Measurements from ENCODE around the gene GPC5.
"Not testable (repeated sequence)": the region's sequence is repeated elsewhere in the genome, so short reads cannot be mapped to it uniquely, and the experiment has no call there.

Gene GPC5

DNA sequence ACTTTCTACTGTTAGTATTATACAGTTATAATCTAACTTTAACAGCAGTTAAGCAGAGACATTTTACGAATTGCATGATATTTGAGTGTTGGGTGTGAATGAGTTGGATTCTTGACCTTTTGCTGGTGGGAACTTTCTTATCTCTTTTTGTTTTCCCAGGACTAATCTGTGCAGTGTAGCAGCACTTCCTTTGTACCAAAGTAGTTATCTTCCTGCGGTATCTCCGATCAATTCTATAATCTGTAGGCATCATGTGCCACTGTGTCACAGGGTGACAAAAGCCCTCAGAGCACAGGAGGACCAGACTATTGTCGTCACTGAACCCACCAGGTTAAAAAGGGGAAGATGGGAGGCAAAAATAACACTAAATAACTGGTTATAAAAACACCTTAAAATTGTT lies 823.5 kb downstream of the GPC5 start:
- no peak for DNase-seq

DNA sequence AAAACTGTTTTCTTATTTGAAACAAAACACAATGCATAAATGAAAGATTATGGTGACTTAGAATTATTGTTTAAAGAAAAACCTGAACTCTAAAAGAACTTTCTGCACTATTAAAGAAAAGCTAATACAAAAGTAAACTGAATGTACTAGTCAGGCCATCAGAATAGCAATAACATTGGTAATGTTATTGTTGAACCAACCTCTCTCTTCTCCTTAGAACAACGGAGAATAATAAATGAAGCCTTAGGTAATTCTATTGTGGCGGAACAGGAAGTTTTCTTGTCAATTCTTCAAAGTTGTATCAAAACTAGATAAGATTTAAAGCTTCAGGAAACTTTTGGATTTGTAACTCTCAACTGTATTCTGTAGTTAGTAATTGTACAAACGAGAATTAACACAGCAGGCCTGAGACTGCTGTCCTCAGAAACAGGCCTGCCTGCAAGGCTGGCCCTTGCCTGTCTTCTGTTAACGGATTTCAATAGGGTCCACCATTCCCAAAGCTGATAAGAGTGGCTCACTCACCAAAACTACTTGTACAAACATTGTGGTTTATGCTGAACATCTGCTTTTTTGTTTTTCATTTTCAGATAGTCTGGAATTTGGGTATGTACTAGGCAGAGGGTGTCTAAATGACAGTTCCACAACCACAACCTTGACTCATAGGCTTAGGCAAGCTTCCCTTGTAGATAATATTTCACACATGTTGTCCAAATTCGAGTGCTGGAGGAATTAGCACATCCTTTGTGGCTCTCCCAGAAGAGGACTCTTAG lies 825.8 kb downstream of the GPC5 start:
- DNase-seq: no peak

DNA sequence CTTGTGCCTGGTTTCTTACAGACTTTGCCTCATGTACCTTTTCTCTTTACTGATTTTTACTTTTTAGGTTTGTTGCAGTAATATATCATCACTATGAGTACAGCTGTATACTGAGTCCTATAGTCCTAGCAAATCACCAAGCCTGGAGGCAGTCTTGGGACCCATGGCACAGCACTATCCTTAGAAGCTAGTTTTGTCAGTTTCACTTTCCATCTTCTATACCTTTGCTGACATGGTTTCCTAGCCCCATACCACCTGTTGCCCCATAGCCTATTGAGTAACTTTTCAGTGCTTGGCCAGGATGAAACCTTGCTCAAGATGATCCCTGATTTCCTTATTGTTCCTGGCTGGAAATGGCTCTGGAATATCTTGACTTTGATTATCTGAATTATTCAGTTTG lies 826.4 kb downstream of the GPC5 start:
- DNase-seq: no peak

DNA sequence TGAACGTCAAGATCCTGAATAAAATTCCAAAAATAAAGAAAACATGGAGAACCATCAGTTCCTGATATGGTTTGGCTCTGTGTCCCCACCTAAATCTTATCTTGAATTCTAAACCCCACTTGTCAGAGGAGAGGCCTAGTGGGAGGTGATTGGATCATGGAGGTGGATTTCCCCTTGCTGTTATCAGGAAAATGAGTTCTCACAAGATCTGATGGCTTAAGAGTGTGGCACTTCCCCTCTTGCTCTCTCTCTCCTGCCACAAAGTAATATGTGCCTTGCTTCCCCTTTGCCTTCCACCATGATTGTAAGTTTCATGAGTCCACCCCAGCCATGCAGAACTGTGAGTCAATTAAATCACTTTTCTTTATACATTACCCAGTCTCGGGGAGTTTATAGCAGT lies 827.4 kb downstream of the GPC5 start:
- no peak for DNase-seq

DNA sequence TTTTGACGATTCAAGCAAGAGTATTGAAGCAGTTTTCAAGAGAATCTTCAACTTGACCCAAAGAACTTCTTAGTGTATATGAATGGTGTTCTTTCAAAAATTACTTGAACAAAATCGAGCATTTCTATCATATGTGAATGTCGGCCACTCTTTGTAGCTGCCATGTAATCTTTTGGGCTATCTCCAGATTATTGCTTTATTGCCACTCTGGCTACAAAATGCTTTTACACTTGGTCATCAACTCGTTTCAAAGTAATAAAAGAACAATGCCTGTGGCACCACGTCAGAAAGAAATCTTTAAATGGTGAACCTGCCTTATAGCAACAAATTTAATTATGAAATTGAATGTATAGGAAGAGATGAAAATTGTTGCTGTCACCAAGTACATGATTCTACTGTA lies 834.5 kb downstream of the GPC5 start:
- no peak for DNase-seq

DNA sequence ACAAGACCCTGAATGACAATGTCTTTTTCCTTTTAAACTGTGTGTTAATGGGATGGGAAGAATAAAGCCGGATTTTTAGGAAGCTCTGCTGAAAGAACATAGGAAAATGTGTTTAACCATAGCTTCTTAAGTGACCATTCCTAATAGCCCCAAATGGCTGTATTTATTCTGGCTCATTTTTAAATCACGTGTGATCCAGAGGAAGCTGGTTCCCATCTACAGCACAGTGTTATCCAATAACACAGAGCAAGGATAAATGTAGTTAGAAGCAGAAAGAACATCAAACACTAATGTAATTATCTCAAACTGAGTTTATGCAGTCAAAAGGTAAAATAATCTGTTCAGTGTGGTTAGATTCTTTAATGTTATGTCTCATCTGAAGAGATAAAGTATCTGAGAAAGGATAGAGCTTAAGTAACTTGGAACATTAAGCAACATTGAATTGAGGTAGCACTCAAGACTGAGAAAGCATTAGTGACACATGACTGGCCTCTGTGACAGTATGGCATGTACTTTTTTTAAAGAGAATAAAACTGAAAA lies 853.3 kb downstream of the GPC5 start:
- DNase-seq: no peak

DNA sequence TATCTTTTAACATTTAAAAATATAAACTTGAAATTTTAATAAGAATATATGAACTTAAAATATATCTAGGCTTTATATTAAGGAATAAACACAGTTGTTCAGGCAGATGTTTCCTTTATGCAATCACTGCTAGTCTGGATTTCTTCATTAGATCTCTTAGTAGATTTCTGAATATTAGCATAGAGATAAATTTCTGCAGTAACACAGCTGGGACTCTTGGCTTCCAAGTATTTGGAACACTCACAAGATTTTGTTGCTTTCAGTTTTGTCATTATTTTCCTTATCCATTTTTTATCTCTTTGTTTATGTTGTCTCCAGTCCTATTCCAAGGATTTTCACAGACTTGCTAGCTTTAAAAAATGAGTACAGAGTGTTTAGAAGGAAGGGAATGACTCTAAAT lies 857.1 kb downstream of the GPC5 start:
- no peak for DNase-seq

DNA sequence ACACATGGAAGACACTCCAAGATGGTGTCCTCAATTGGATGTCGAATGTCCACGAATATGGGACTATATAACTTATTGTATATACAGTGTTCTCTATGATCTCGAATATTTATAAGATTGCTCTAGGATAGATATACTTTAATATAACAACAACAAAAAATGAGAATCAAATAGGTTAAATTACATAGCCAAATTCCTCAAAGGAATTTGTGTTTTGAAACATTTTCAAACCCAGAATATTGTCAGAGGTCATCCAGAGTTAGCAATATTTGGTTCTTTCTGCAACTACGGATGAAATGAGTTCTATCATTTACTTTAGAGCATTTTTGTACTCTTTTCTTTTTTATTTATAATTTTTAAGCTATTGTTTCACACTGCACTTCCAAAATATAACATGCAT lies 857.8 kb downstream of the GPC5 start:
- no peak for DNase-seq

DNA sequence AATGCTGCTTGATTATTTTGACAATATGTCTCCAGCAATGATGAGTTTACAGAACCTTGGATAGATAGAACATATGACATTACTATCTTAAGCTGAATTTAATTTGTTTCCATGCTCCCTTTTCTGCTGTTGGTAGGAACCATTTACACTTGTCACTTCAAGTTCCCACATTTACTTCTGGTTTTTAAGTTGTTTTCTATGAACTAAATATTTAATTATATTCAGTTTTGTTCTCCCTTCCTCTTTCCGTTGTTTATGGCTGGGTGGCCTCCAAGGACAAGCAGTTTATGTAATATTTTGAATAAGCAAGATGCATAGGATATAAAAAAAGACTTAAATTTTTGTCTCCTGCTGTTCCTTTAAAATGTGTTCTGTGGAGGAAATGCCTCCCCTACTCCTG lies 860.6 kb downstream of the GPC5 start:
- no peak for DNase-seq

DNA sequence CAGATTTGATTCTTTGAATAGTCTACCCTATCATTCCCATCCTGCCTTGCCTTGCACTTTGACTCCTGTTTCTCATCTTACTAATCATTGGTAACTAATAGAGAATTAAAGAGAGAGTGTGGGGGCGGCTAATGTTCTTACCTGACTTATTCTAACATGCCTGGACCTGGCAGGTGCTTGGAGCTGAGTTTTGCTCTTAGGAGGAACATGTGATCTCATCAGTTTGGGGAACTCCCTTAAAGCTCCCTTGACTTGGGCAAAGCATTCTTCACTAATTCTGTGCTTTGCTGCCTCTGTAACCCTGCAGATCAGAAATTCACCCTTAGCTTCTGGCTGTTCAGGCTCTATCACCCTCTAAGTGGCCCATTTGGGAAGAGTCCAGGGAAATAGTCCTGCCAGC lies 861.1 kb downstream of the GPC5 start:
- DNase-seq: no peak

DNA sequence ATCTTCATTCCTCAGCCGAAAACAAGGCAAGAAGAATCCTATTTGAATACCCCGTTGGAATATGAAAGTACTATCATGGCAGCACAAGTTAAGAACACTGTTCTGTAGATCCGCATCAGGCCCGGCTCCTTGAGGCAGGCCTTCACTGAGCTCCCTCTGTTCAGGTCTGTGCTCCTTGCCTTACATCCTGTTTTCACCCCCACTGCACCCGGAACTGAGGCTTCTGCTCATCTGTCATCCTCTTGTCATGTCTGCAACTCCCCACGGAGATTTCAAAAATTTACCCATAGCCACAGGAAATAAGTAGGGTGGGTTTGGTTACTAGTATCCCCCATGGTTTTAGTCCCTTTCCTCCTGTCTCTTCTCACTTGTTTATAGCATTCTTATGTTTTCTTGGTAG lies 861.9 kb downstream of the GPC5 start:
- no peak for DNase-seq

DNA sequence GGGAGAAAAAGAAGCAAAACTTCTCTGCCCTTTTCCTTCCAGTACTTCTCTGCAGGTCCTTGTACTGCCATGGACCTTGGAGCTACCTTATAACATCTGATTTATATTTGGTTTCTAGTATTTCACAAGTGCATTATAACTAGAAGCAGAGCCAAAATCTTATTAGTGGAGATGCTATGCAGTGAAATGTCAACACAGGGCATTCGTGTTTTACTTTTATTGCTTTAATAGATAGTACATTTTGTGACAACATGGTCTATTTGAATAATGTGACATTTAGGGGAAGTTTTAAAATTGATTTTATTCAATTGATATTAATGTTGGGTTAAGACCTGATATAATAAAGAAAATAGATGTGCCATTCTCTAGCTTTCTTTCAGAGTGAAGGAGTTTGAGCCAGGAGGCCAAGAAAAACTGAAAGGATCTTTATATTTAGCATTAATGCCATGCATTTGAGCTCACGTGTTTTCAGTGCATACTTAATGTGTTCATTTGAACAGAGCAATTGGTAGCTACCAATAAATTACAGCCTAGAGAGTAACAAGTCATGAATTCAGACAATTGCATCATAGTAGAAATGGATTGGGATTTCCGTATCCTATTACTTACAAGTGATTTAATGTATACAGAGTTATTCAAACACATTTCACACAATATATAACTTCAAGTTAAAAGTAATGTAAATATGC lies 863.8 kb downstream of the GPC5 start:
- DNase-seq: no peak

DNA sequence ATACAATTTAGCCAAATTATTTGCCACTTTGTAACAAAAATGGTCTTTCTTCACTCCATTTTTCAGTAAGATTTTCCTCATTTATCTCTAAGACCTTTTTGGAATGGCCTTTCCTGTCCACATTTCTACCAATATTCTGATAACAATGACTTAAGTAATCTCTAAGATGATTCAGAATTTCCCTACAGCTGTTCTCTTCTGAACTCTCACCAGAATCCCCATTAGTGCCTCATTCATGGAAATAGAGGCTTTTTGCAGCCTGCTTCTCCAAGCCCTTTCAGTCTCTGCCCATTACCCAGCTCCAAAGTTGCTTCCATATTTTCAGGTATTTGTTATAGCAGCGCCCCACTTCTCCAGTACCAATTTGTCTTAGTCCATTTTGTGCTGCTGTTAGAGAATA lies 867.0 kb downstream of the GPC5 start:
- DNase-seq: no peak

DNA sequence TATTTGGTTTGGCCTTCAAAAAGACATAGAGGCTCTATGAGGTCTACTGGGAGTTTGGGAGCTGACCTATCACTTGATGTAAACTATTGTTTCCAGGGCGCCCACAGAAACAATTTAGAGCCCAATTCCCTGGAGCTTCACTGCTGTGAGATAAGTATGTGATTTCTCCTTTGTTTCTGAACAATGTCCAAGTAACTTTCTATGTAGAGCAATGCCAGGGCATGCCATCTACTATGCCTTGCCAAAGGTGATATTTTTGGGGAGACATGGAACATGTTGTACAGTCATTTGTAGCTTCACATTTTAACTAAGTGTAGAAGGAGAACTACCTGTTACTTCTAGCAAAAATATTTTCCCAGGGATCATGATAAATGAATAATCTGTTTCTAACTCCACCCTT lies 872.6 kb downstream of the GPC5 start:
- DNase-seq: no peak

DNA sequence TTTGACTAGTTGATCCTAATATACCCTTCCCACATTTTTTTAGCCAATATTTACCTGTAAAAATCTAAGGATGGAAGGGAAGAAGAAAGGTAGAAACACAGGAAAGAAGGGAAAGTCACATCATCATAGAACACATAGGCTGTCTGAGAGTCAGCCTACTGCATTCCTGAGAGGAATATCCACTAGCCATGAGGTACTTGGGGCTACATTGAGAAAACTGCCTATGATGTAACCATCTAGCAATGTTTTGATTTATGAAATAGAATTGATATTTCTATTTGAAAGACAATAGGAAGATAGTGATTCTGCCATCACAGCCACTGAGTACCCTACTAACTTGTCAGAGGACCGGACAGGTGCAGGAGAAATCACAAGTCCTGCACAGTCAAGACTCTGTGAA lies 873.8 kb downstream of the GPC5 start:
- no peak for DNase-seq

DNA sequence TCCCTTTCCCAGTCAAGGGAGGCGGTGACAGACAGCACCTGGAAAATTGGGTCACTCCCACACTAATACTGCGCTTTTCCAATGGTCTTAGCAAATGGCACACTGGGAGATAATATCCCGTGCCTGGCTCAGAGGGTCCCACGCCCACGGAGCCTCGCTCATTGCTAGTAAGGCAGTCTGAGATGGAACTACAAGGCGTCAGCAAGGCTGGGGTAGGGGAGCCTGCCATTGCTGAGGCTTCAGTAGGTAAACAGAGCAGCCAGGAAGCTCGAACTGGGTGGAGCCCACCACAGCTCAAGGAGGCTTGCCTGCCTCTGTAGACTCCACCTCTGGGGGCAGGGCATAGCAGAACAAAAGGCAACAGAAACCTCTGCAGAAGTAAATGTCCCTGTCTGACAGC lies 882.6 kb downstream of the GPC5 start:
- DNase-seq: not testable (repeated sequence)

DNA sequence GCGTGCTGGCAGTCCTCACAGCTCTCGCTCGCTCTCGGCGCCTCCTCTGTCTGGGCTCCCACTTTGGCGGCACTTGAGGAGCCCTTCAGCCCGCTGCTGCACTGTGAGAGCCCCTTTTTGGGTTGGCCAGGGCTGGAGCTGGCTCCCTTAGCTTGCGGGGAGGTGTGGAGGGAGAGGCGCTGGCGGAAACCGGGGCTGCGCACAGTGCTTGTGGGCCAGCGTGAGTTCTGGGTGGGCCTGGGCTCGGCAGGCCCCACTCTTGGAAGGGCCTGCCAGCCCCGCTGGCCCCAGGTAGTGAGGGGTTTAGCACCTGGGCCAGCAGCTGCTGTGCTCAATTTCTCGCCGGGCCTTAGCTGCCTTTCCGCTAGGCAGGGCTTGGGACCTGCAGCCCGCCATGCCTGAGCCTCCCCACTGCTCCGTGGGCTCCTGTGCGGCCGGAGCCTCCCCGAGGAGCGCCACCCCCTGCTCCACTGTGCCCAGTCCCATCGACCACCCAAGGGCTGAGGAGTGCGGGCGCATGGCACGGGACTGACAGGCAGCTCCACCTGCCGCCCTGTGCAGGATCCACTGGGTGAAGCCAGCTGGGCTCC lies 892.4 kb downstream of the GPC5 start:
- DNase-seq: not testable (repeated sequence)

DNA sequence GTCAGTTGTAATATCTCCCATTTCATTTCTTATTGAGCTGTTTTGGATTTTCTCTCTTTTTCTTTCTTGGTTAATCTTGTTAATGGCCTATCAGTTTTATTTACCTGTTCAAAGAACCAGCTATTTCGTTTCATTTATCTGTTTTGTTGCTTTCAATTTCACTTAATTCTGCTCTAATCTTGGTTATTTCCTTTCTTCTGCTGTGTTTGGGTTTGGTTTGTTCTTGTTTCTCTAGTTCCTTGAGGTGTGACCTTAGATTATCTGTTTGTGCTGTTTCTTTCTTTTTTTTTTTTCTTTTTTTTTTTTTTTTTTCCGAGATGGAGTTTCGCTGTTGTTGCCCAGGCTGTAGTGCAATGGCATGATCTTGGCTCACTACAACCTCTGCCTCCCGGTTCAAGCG lies 896.1 kb downstream of the GPC5 start:
- not testable (repeated sequence) for DNase-seq

DNA sequence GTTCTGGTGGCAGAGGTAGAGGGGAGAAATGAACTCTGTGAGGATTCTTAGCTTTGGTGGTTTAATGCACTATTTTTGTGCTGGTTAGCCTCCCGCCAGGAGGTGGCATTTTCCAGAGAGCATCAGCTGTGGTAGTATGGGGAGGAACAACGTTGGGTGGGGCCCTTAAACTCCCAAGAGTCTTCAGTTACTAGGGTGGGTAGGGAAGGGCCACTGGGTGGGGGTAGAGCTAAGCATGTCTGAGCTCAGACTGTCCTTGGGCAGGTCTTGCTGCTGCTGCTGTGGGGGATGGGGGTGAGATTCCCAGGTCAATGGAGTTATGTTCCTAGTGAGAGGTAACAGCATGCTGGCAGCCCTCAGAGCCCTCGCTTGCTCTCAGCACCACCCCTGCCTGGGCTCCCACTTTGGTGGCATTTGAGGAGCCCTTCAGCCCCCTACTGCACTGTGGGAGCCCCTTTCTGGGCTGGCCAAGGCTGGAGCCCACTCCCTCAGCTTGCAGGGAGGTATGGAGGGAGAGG lies 897.8 kb downstream of the GPC5 start:
- not testable (repeated sequence) for DNase-seq

DNA sequence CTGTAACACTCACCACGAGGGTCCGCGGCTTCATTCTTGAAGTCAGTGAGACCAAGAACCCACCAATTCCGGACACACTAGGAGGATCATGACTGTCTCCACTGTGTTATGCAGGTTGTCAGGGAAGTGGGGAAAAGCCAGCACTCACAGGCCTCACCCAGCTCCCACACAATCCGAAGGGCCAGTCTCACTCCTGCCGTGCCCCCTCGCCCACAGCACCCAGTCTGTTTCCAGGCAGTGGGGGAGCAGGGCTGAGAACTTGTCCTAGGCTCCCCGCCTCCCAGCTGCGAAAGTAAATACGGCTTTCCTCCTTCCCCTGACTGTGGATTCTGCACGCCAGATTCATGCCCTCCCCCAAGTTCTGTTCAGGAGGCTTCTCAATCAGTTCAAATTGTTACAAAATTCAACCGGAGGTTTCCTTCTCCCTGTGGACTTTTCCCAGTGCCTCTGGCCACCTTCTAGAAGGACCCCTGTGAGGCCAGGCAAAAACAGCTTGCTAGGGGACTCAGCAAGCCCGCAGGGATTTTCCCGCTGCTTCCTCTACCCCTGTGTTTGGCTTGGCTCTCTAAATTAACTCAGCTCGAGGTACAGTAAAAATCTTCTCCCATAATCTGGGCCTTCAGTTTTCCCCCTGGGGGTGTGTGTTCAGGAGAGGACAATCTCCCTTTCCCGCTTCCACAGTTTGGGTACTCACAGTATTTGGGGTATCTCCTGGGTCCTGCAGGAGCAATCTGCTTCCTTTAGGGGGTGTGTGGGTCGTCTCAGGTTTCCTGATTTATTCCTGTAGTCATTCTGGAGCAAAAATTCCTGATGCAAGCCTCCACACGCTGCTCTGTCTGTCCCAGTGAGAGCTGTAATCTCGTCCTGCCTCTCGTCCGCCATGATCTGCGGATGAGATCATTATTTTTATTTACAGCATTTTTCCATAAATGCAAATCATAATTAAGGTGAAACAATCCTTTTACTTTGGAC lies 899.8 kb downstream of the GPC5 start:
- DNase-seq: no peak

DNA sequence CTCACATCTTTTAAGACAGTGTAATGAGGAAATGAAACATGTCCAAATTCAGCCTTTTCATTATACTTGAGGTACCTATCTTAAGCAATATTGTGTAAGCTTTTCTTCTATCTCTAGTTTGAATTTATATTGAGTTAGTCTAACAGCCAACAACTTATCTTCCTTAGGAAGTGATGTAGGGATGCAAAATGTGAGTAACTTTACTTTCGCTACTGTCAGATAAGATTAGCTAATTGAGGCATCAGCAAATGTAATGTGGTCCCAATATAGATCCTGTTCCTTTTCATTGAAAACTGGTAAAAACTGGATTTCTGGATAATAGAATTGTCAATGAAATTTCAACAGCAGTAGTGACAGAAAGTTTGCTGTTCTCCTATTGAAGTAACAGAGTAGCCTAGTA lies 902.2 kb downstream of the GPC5 start:
- no peak for DNase-seq

DNA sequence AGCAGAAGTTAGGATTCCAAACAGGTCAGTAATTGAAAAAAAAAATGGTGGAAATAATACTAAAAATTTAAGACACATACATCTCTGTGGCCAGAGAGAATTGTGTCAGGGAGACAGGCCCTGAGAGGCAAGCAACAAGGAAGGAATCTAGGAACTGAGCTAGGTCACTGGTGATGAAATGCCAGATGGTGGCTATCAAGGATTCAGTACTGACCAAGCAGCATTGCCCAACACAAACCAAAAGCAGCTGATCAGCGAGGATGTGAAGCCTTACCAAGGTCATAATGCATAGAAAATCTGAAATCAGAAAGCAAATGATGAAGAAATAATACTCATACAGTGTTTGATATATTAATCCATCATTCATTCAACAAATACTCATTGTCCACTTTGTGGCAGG lies 905.0 kb downstream of the GPC5 start:
- no peak for DNase-seq

DNA sequence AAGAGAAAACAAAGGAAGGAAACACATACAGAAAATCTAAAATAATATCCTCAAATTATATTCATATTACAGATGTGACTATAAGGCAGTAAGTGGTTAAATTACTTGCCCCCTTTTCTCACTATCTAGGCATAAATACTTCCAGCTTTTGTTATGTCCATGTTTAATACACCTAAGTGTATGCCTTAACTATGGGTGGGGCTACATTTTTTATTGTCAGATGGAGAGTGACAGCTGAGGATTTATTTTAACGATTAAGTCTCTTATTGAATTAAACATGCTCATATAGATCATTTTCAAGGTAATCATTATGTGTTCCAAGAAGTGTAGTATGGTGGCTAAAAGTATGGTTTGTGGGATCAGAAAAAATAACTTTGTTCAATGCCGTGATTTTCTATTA lies 909.3 kb downstream of the GPC5 start:
- DNase-seq: no peak

Data from activated T-cell treated with anti-CD3 and anti-CD28 coated beads for 4 hours (primary cell).